Measurements from ENCODE around the gene SLC37A2. TPM values are rescaled to one million over a fixed set of nuclear protein-coding genes. Genes with fewer than 3 reads are reported as not detected.
"Not testable (repeated sequence)": the region's sequence is repeated elsewhere in the genome, so short reads cannot be mapped to it uniquely, and the experiment has no call there.

The SLC37A2 gene
- total RNA-seq, 1 donor from 2014 or later: 10.3 TPM

- DNase-seq: no peak
Measured at GRCh38 chr11:125084761-125085231, 21.7 kb downstream of the SLC37A2 start.

GRCh38 chr11:125085301-125086081 lies 22.4 kb downstream of the SLC37A2 start:
- no peak for DNase-seq

DNA sequence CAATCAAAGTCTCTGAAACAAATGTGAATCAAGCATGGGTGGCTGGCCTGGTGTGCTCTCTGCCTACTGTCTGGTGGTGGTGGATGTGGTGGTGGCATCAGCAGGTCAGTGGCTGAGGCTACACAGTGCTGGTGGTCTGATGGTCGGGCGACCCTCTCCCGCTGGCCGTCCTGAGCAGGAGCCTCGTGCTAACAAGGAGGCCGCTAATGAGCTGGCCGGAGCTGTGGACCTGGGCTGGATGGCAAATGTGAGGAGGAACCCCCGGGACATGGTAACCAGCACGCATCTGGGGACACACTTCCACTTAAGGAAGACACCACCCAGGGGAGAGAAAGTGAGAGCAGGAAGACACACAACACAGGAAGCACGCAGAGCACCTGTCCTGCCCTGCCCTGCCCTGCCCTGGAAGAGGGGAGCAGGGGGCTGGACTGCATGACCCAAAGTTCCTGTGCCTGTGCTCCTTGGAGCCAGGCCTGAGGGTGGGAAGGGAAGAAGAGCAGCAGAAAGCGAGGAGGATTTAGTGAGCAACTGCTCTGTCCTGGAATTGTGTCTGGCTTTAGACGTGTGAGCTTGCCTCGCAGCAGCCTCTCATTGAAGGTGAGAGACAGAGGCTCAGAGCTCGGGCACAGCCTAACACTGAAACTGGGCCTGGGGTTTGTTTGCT lies 23.7 kb downstream of the SLC37A2 start:
- DNase-seq: no peak

GRCh38 chr11:125088123-125088522 lies 25.0 kb downstream of the SLC37A2 start:
- no peak for DNase-seq

DNA sequence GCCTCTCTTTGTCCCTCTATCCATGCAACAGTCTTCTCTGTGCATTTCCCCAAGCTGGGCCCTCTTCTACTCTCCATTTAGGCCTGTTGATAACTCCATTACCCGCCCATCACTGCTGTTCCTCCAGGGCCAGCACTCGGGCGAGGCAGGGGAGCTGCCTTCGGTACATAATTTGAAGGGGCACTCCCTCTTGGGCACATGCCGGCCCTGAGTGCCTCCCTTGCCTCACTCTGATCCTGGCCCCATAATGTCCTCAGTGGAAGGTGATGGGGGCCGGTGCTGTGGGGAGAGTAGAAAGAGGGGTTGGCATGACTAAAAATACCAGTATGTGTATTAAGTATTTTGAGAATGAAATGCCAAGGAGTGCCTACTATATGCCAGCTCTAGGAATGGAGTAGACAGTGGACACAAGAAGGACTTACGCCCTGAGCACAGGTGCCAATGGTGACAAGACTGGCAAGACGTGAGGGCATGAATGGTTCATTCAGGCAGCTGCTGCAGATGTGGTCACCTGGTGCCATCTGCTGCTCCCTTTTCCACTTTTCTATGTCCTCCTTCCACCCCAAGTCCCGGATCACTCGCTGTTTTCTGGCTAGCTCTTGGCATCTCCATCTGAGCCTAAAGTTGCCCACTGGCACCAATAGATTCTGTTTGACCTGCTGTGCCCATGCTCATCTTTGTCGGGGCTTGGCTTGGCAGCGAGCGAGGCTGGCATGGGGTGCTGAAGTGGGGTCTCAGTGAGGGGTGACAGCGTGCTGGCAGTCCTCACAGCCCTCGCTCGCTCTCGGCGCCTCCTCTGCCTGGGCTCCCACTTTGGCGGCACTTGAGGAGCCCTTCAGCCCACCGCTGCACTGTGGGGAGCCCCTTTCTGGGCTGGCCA lies 25.7 kb downstream of the SLC37A2 start:
- DNase-seq: no peak

DNA sequence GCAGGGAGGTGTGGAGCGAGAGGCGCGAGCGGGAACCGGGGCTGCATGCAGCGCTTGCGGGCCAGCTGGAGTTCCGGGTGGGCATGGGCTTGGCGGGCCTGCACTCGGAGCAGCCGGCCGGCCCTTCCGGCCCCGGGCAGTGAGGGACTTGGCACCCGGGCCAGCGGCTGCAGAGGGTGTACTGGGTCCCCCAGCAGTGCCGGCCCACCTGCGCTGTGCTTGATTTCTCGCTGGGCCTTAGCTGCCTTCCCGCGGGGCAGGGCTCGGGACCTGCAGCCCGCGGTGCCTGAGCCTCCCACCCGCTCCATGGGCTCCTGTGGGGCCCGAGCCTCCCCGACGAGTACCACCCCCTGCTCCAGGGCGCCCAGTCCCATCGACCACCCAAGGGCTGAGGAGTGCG lies 26.4 kb downstream of the SLC37A2 start:
- not testable (repeated sequence) for DNase-seq

- not testable (repeated sequence) for DNase-seq
Measured at GRCh38 chr11:125090151-125090550, 27.0 kb downstream of the SLC37A2 start.

GRCh38 chr11:125090816-125091215 lies 27.7 kb downstream of the SLC37A2 start:
- DNase-seq: no peak

DNA sequence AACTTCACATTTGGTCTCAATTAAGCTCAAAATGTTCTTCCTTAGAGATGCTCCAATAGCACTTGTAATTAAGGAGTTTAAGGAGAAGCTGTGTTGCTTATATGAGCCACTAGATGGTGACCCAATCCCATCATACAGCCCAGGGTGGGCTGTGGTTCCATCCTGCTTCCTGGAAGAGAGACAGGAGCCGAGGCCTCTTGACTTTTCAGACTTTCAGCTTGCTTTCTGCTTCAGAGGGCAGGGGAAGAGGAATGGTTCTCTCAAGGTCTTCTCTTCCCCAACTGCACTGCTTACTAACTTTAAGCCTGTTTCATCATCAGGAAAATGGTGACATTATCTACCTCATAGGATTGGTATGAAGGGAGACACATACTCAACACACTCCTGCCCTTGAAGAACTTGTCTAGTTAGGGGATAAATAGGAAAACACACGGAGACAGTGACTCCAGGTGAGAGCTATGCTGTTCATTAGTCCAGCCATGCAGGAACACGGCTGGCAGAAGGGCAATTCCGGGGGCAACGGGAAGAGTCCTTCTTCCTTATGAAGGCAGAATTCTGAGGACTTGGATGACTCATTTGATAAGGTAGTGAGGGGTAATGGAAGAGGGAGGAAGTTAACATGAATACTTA lies 28.3 kb downstream of the SLC37A2 start:
- peak; percentile 86 for DNase-seq

DNA sequence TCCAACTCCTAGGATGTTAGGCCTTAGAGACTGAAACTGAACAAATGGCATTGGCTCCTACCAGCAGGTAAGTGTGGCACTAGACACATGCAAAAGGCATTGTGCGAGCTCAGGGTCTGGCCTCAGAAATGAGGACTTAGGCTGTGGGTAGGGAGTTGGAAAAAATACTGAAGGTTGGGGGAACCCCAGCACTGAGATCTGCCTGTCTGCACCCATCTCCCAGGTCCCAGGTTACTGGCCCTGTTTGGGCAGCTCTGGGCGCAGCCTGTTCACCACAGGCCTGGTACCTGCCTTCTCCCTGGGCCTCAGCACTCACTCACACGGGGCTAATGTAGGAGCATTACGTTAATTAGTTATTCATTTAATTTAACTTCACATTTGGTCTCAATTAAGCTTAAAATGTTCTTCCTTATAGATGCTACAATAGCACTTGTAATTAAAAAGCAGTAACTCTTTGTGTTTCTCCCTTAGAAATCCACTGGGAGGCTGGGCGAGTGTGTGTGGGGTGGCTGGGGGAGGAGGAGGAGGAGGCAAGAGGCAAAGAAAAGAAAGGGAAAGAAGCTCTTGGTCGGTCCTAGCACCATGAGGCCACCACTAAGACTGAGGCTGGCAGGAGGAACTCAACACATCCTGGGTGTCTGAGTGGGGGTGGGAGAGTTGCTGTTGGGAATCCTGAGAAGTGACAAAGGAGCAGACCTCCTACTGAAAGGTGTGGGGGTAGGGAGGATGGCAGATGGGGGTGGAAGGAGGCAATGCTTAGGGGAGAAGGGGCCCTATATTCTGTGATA lies 29.0 kb downstream of the SLC37A2 start:
- no peak for DNase-seq

DNA sequence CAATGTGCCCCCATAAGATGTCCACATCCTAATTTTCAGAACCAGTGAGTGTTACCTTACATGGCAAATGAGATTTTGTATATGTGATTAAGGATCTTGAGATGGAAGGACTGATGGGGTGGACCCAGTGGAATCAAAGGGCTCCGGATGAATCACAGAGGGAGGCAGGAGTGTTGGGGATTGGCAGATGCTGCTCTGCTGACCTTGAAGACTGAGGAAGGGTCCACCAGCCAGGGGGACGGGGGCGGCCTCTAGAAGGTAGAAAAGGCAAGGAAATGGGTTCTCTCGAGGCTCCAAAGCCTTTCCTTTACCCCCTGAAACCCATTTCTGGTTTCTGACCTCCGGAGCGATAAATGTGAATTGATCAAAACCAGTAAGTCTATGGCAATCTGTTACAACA lies 29.6 kb downstream of the SLC37A2 start:
- DNase-seq: no peak

DNA sequence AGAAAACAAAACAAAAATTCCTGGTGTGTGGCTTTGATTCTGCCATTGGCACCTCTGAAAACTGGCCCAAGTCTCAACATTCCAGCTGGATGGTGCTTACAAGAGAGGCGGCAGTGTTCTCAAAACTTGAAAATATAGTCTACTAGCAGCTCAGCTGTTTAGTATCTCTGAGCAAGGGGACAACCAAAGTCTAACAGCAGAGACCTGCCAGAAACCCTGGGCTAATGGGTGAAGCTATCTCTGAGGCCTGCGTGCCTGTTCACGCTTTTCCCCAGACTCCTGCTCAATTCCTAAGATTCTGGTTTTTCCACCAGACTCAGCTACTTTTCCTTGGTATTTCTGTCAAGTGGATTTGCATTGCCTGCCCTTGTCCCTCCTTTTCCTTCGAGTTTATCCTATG lies 30.4 kb downstream of the SLC37A2 start:
- no peak for DNase-seq

DNA sequence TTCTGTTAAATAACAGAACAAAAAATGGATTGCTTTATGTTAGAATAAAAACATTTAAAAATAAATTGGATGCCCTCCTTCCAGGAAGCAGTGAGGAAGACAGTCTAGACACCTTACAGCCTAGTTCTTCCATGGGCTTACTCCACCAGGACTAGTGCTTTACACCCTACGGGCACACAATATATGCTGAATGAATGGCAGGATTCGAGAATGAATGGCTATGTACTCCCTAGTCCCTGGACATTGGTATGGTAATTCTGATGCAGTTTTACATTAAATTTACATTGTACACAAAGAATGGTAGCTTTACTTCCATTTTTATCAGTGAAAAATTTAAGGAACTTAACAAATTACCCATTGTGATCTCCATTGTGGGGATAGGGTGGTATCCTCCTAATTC lies 31.6 kb downstream of the SLC37A2 start:
- DNase-seq: no peak

GRCh38 chr11:125100136-125100535 lies 37.0 kb downstream of the SLC37A2 start:
- no peak for DNase-seq

- DNase-seq: no peak
Measured at GRCh38 chr11:125101596-125101995, 38.5 kb downstream of the SLC37A2 start.

GRCh38 chr11:125102025-125102424 lies 38.9 kb downstream of the SLC37A2 start:
- no peak for DNase-seq

- no peak for DNase-seq
Measured at GRCh38 chr11:125102510-125102909, 39.4 kb downstream of the SLC37A2 start.

GRCh38 chr11:125105926-125106325 lies 42.8 kb downstream of the SLC37A2 start:
- no peak for DNase-seq

- no peak for DNase-seq
Measured at GRCh38 chr11:125108469-125108868, 45.4 kb downstream of the SLC37A2 start.

GRCh38 chr11:125110506-125110905 lies 47.4 kb downstream of the SLC37A2 start:
- no peak for DNase-seq

GRCh38 chr11:125111001-125111342 lies 47.9 kb downstream of the SLC37A2 start:
- DNase-seq: no peak

Data from skin of body (tissue), 2 donors.